Activated T-cell treated with anti-CD3 and anti-CD28 coated beads, Interleukin-2, amount 50 U/mL, for 24 hours (primary cell): ENCODE measurements around the gene KIAA1755.

ENCODE experiments used
- DNase-seq: peaks from one replicate; pipeline ENCODE4 v3.0.0-alpha.2; 2020
- H3K27ac Mint-ChIP-seq: 2 replicates; pipeline ENCODE4 v1.8.0; 2020; ENCODE audit warnings: mild to moderate bottlenecking, mixed read lengths
- H3K27me3 Mint-ChIP-seq: 2 replicates; pipeline ENCODE4 v1.8.0; 2020; ENCODE audit warnings: mixed read lengths
- H3K36me3 Mint-ChIP-seq: 2 replicates; pipeline ENCODE4 v1.8.0; 2020; ENCODE audit warnings: low read depth, mixed read lengths
- H3K4me1 Mint-ChIP-seq: 2 replicates; pipeline ENCODE4 v1.8.0; 2020; ENCODE audit warnings: low read depth, mixed read lengths
- H3K4me3 Mint-ChIP-seq: 2 replicates; pipeline ENCODE4 v1.8.0; 2020; ENCODE audit warnings: mild to moderate bottlenecking, moderate library complexity, mixed read lengths
- H3K9me3 Mint-ChIP-seq: 2 replicates; pipeline ENCODE4 v1.8.0; 2020; ENCODE audit warnings: mixed read lengths

KIAA1755 gene, protein sequence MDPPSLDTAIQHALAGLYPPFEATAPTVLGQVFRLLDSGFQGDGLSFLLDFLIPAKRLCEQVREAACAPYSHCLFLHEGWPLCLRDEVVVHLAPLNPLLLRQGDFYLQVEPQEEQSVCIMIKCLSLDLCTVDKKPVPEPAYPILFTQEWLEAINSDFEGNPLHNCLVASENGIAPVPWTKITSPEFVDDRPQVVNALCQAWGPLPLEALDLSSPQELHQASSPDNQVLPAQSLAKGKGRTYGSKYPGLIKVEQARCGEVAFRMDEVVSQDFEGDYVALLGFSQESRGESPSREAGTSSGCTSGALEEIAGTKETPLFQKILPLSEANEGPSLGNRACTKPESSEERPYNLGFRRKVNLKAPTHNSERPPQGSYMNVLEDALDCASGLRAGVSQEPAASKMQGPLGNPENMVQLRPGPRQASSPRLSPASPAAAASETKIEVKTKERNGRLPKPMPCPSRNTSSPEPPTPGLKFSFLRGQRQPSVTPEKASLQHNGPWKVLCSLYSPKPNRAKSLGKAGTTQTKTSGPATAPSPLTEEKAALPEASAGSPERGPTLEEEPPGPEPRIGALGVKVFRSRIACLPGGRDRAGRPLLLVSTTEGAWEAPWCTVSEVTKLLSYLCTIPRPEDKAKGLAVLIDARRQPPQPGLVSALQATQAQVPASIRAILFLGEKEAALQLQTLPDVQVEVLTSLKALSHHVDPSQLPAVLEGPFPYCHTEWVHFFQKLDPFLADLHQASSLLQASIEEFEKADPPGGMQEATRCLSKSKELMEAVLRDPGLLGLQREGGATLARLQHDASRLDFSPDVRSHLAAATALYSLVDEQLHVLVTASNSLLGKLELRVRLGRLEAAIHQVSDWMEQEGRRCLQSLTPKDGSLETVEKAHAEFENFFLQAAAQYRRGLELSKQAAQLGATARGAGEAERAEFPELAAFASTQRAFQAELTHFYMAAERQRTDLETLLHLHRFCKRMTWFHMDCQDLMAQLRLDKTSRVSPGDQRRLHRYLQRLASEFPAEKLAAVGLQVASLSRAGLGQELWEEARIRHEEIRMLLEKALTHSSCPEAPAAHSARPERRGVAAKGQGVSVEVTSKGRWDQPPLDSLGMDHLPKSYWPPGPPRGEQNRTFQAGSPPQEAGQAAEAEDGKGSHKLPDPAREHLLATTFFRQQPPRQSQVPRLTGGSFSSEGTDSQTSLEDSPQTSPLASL

DNA sequence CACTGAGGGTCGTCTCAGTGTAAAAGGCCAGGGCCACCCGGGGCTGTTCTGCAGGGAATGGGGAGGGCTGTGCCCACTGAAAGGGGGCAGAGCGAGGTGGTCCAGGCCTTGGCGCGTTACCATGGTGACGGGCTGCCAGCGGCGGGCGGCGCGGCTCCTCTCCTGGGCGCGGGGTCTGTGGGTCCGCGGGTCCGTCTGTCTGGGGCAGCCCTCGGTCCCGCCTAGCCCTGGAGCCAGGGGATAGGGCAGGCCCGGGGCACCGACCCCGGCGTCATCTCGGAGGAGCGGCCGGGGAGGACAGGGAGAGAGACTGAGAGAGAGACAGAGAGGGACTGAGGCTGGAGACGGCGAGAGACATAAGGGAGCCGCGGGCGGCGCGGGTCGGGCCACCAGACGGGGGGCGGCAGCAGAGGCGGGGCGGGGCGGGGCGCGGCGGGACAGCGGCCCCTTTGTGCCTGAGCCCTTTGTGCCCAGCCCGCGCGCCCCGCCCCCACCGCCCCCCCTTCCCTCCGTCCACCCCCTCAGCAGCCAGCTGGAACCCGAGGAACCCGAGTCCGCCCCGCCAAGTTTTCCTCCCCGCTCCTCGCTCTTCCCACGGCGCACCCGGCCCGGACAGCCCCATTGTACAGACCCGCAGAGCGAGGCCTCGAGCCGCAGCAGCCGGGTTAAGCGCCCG is at the start of gene KIAA1755:
Gene KIAA1755 (minus strand): TSS at position 358 of the 676 bp plus-strand sequence. CDS start 235 bp downstream, at position 123.
- no peaks in the 10 kb centered on the region for H3K4me1 Mint-ChIP-seq
- DNase-seq = no peak
- H3K36me3 Mint-ChIP-seq = no peaks in the 10 kb centered on the region
- H3K27me3 Mint-ChIP-seq = peaks cover 65% of the 10 kb centered on the region
- H3K9me3 Mint-ChIP-seq = no peaks in the 10 kb centered on the region
- H3K4me3 Mint-ChIP-seq = no peak within 1 kb of the TSS
- H3K27ac Mint-ChIP-seq = no peak within 1 kb of the TSS

GRCh38 chr20:38308447-38308846 is 47.9 kb upstream of the KIAA1755 start:
- Mint-ChIP-seq H3K4me3 (no peak overlapping the region), H3K27me3 (peaks cover 78% of the 10 kb centered on the region), H3K27ac (no peak overlapping the region), H3K9me3 (peaks cover 4% of the 10 kb centered on the region), H3K4me1 (peaks cover 11% of the 10 kb centered on the region), H3K36me3 (no peaks in the 10 kb centered on the region)
- DNase-seq = no peak

DNA sequence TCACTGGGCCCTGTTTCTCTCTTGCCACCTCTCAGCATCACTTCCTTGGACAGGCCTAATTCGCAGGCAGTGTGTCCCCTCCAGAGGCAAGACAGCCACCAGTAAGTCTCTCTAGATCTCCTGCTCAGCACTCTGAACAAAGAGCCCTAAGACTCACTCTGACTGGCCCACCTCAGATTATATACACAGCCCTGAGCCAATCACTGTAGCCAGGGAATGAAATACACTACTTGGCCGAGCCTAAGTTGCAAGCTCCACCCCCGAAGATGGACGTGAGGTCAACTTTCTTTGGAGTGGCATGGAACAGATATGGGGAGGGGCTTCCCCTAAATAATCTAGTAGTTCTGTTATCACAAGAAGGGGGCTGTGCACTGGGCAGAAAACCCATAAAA is 47.5 kb upstream of the KIAA1755 start:
- no peak for DNase-seq
- H3K27me3 Mint-ChIP-seq = peaks cover 82% of the 10 kb centered on the region
- H3K36me3 Mint-ChIP-seq = no peaks in the 10 kb centered on the region
- H3K4me1 Mint-ChIP-seq = peaks cover 14% of the 10 kb centered on the region
- no peak overlapping the region for H3K4me3 Mint-ChIP-seq
- no peak overlapping the region for H3K27ac Mint-ChIP-seq
- peaks cover 4% of the 10 kb centered on the region for H3K9me3 Mint-ChIP-seq

GRCh38 chr20:38307371-38308046 is 47.0 kb upstream of the KIAA1755 start:
- no peak for DNase-seq
- peaks cover 2% of the 10 kb centered on the region for H3K9me3 Mint-ChIP-seq
- H3K27me3 Mint-ChIP-seq = peaks cover 86% of the 10 kb centered on the region
- no peaks in the 10 kb centered on the region for H3K36me3 Mint-ChIP-seq
- no peak overlapping the region for H3K27ac Mint-ChIP-seq
- peaks cover 14% of the 10 kb centered on the region for H3K4me1 Mint-ChIP-seq
- no peak overlapping the region for H3K4me3 Mint-ChIP-seq

DNA sequence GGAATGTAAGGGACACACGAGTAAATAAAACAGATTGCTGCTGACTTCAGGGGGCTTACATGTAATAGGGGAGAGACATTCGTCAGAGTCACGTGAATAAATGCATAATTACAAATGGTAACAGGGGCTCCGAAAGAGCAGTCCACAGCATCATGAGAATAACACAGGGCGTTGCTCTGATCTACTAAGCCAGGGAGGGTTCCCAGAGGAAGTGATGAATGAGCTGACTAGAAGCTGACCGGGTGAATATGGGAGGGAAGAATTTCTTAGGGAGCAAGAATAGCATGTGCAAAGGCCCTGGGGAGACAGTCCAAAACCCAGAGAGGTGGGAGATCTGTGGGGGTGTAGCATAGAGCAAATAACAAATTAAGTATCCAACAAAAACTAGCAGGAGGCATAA is 45.8 kb upstream of the KIAA1755 start:
- H3K4me1 Mint-ChIP-seq = peaks cover 14% of the 10 kb centered on the region
- peaks cover 87% of the 10 kb centered on the region for H3K27me3 Mint-ChIP-seq
- H3K27ac Mint-ChIP-seq = no peak overlapping the region
- no peak overlapping the region for H3K4me3 Mint-ChIP-seq
- no peaks in the 10 kb centered on the region for H3K36me3 Mint-ChIP-seq
- DNase-seq = no peak
- H3K9me3 Mint-ChIP-seq = no peaks in the 10 kb centered on the region

GRCh38 chr20:38305541-38305940 is 45.0 kb upstream of the KIAA1755 start:
- Mint-ChIP-seq H3K4me3 (no peak overlapping the region), H3K27me3 (peaks cover 84% of the 10 kb centered on the region), H3K9me3 (no peaks in the 10 kb centered on the region), H3K27ac (no peak overlapping the region), H3K36me3 (no peaks in the 10 kb centered on the region), H3K4me1 (peaks cover 14% of the 10 kb centered on the region)
- DNase-seq = no peak

DNA sequence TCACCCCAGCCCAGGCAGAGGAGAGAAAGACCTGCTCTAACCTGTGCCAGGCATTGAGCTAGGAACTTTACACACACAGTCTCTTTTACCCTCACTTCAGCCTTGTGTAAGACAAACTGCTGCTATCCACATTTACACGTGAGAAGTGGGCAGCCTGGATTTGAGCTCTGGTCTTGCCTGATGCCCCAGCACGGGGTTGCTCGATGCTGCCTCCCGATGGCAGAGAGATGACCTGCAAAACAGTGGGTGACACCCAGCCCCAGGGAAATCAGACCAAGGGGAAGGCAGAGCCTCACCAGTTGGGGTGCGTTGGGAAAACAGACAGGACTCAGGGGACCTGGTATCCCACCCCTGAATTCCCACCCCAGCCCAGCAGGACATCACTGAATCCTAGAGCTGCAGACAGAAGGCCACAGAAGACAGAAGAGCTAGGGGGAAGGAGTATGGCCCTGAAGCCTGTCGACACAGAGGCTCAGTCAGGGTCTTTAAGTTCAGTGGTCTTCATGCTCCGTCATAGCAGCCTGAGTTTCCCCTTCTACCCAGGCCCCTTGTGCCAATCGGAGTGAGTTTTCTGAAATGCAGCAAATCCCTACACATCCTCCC is 44.4 kb upstream of the KIAA1755 start:
- DNase-seq = peak; percentile 34
- no peaks in the 10 kb centered on the region for H3K36me3 Mint-ChIP-seq
- H3K27me3 Mint-ChIP-seq = peaks cover 80% of the 10 kb centered on the region
- no peak overlapping the region for H3K4me3 Mint-ChIP-seq
- no peak overlapping the region for H3K27ac Mint-ChIP-seq
- peaks cover 14% of the 10 kb centered on the region for H3K4me1 Mint-ChIP-seq
- H3K9me3 Mint-ChIP-seq = no peaks in the 10 kb centered on the region

DNA sequence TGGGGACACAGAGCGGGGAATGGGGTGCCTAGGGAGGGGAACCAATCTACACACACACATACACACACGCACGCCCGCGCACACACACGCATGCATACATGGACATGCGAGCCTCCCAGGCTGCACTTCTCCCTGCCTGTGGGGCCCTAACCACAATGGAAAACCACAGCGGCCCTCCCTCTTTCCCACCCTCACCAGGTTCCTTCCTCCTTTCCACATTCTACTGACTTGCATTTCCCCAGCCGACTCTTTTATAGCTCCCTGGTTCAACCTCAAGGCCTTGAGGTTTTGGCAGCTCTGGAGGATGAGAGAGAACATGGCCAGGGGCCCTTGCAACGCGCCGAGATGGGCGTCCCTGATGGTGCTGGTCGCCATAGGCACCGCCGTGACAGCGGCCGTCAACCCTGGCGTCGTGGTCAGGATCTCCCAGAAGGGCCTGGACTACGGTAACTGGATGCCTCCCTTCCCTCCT is 43.4 kb upstream of the KIAA1755 start, which contains the start of gene BPI:
Gene BPI (plus strand): TSS at position 249 of the 472 bp plus-strand sequence. CDS start 68 bp downstream, at position 317.
- DNase-seq = no peak
- Mint-ChIP-seq H3K4me1 (peaks cover 14% of the 10 kb centered on the region), H3K36me3 (no peaks in the 10 kb centered on the region), H3K4me3 (no peak within 1 kb of the TSS), H3K9me3 (no peaks in the 10 kb centered on the region), H3K27me3 (peaks cover 72% of the 10 kb centered on the region), H3K27ac (no peak within 1 kb of the TSS)

- Mint-ChIP-seq H3K27ac (no peak overlapping the region), H3K36me3 (no peaks in the 10 kb centered on the region), H3K9me3 (no peaks in the 10 kb centered on the region), H3K4me1 (peaks cover 14% of the 10 kb centered on the region), H3K4me3 (no peak overlapping the region), H3K27me3 (peaks cover 65% of the 10 kb centered on the region)
- DNase-seq = no peak
These were observed 42.3 kb upstream of the KIAA1755 start for GRCh38 chr20:38302786-38303185.

GRCh38 chr20:38301309-38301708 is 40.8 kb upstream of the KIAA1755 start:
- H3K4me1 Mint-ChIP-seq = peaks cover 14% of the 10 kb centered on the region
- no peaks in the 10 kb centered on the region for H3K9me3 Mint-ChIP-seq
- H3K4me3 Mint-ChIP-seq = no peak overlapping the region
- H3K36me3 Mint-ChIP-seq = no peaks in the 10 kb centered on the region
- no peak for DNase-seq
- peaks cover 51% of the 10 kb centered on the region for H3K27me3 Mint-ChIP-seq
- H3K27ac Mint-ChIP-seq = no peak overlapping the region

GRCh38 chr20:38300438-38300837 is 39.9 kb upstream of the KIAA1755 start:
- no peaks in the 10 kb centered on the region for H3K36me3 Mint-ChIP-seq
- no peak for DNase-seq
- H3K9me3 Mint-ChIP-seq = no peaks in the 10 kb centered on the region
- peaks cover 44% of the 10 kb centered on the region for H3K27me3 Mint-ChIP-seq
- no peak overlapping the region for H3K4me3 Mint-ChIP-seq
- no peak overlapping the region for H3K27ac Mint-ChIP-seq
- H3K4me1 Mint-ChIP-seq = peaks cover 14% of the 10 kb centered on the region

DNA sequence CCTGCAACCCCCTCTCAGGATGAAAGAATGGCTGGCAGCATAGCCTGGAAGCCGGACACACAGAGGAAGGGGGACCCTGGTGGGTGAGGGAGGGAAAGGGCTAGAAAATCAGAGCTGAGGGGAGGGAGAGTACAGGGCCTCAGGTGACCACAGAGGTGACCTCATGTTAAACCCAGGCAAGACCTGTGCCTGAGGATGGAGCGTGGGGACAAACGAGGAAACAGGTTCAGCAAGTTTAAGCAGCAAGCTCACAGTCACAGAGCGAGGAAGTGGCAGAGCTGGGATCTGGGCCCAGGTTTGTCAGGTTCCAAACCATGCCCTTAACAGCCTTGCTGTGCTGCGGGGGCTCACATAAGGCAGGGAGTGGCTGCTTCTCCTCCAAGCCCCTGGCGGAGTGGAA is 39.4 kb upstream of the KIAA1755 start:
- peaks cover 14% of the 10 kb centered on the region for H3K4me1 Mint-ChIP-seq

DNA sequence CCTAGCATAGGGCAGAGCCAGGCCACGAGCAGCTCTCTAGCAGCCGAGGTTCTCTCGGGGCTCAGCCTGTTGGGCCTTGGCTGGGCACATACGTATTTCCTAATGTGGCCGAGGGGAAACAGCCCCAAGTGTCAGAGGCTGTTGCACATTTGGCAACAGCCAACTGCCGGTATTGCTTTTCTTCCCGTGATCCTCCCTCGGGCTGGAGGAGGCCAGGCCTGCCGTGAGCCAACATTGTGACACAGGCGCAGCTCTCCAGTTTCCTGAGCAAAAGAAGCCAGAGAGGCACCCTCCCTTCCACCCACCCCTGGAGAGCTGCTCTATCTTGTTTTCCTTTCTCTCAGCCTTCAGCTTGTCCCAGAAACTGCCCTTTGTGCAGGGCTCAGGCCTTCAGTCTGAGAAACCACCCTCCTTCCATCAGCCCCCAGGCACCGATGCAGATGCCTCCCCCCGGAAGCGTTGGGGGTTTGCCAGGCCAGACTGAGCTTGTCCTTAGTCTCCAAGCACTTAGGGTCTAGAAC is 38.3 kb upstream of the KIAA1755 start:
- DNase-seq = no peak
- H3K4me1 Mint-ChIP-seq = peaks cover 6% of the 10 kb centered on the region
- H3K27ac Mint-ChIP-seq = no peak overlapping the region
- no peaks in the 10 kb centered on the region for H3K36me3 Mint-ChIP-seq
- no peak overlapping the region for H3K4me3 Mint-ChIP-seq
- no peaks in the 10 kb centered on the region for H3K9me3 Mint-ChIP-seq
- H3K27me3 Mint-ChIP-seq = peaks cover 28% of the 10 kb centered on the region

More for the DNA sequence above, 39.4 kb upstream of the KIAA1755 start:
- DNase-seq = no peak
- Mint-ChIP-seq H3K36me3 (no peaks in the 10 kb centered on the region), H3K27me3 (peaks cover 39% of the 10 kb centered on the region), H3K4me3 (no peak overlapping the region), H3K9me3 (no peaks in the 10 kb centered on the region), H3K27ac (no peak overlapping the region)
